HepG2 (cell line): ENCODE measurements around the gene SLC5A10. TPM values are rescaled to one million over a fixed set of nuclear protein-coding genes. Genes with fewer than 3 reads are reported as not detected.

Experiments
- CENPT ChIP-seq: sonication (generic); formaldehyde crosslinking; IDR thresholded peaks from 2 replicates; pipeline ENCODE4 v1.8.0; 2022; ENCODE audit warnings: low read depth, mild to moderate bottlenecking, moderate library complexity, missing genetic modification reagents
- CSRNP1 ChIP-seq: sonication (generic); formaldehyde crosslinking; IDR thresholded peaks from 2 replicates; pipeline ENCODE4 v1.8.1; 2023; ENCODE audit warnings: mild to moderate bottlenecking, missing genetic modification reagents
- DNMT1 ChIP-seq: sonication (generic); formaldehyde crosslinking; IDR thresholded peaks from 2 replicates; pipeline ENCODE4 v1.5.1; 2020; ENCODE audit warnings: mild to moderate bottlenecking, missing genetic modification reagents
- DR1 ChIP-seq: sonication (generic); formaldehyde crosslinking; IDR thresholded peaks from 2 replicates; pipeline ENCODE4 v1.8.0; 2021; ENCODE audit warnings: mild to moderate bottlenecking, missing genetic modification reagents, inconsistent platforms
- HMGXB4 ChIP-seq, 2 experiments: sonication (generic) in 1 of 2; formaldehyde crosslinking in 1 of 2; IDR thresholded peaks; 2 replicates each; pipeline versions ENCODE4 v1.4.0 to v1.6.1; 2018 to 2020; ENCODE audit warnings: missing genetic modification reagents in 2 of 2, borderline replicate concordance in 1 of 2, low read depth in 1 of 2, mild to moderate bottlenecking in 1 of 2, missing biosample characterization in 1 of 2
- KLF11 ChIP-seq: IDR thresholded peaks from 2 replicates; pipeline ENCODE4 v1.6.1; 2016; ENCODE audit warnings: missing compliant biosample characterization
- NR2C2 ChIP-seq: sonication (generic); formaldehyde crosslinking; IDR thresholded peaks from 2 replicates; pipeline ENCODE4 v1.4.0; 2020; ENCODE audit warnings: missing genetic modification reagents, mild to moderate bottlenecking, moderate library complexity, borderline replicate concordance
- PAX8 ChIP-seq: sonication (generic); formaldehyde crosslinking; IDR thresholded peaks from 2 replicates; pipeline ENCODE4 v1.8.0; 2022; ENCODE audit warnings: mild to moderate bottlenecking, missing genetic modification reagents, borderline replicate concordance
- RAD21 ChIP-seq: fragments of 450-650 bp; formaldehyde crosslinking; IDR thresholded peaks from 2 replicates; pipeline ENCODE4 v1.5.0; 2020; ENCODE audit warnings: mild to moderate bottlenecking
- RXRA ChIP-seq: sonication (generic); formaldehyde crosslinking; IDR thresholded peaks from 2 replicates; pipeline ENCODE4 v1.5.1; 2020; ENCODE audit warnings: missing genetic modification reagents
- RXRB ChIP-seq: IDR thresholded peaks from 2 replicates; pipeline ENCODE4 v1.6.1; 2016; ENCODE audit warnings: borderline replicate concordance, missing genetic modification reagents, missing compliant biosample characterization
- SP1 ChIP-seq, 2 experiments: fragments of 450-650 bp in 1 of 2; sonication (generic) in 1 of 2; formaldehyde crosslinking in 1 of 2; IDR thresholded peaks; 2 replicates each; pipeline versions ENCODE4 v1.4.0 to v1.6.1; 2016 to 2020; ENCODE audit warnings: missing genetic modification reagents in 1 of 2
- SRSF4 ChIP-seq: fragments of 200-400 bp; formaldehyde crosslinking; IDR thresholded peaks from one replicate; pipeline ENCODE4 v1.6.1; 2018; ENCODE audit warnings: mild to moderate bottlenecking, low read depth, low read length, moderate library complexity; ENCODE audit not compliant: poor library complexity, severe bottlenecking
- TEAD3 ChIP-seq: optimal IDR thresholded peaks from 2 replicates; pipeline ENCODE3; 2016; ENCODE audit warnings: borderline replicate concordance
- TFDP2 ChIP-seq: sonication (generic); formaldehyde crosslinking; IDR thresholded peaks from 2 replicates; pipeline ENCODE4 v1.4.0; 2020; ENCODE audit warnings: missing genetic modification reagents
- ZBTB3 ChIP-seq: sonication (generic); formaldehyde crosslinking; IDR thresholded peaks from 2 replicates; pipeline ENCODE4 v1.4.0; 2020; ENCODE audit warnings: low read depth, mild to moderate bottlenecking, moderate library complexity, missing genetic modification reagents, borderline replicate concordance
- ZBTB38 ChIP-seq: sonication (generic); formaldehyde crosslinking; IDR thresholded peaks from 2 replicates; pipeline ENCODE4 v1.5.1; 2020; ENCODE audit warnings: mild to moderate bottlenecking, missing genetic modification reagents
- ZNF230 ChIP-seq: sonication (generic); formaldehyde crosslinking; IDR thresholded peaks from 2 replicates; pipeline ENCODE4 v1.4.0; 2020; ENCODE audit warnings: mild to moderate bottlenecking, missing genetic modification reagents
- ZNF280B ChIP-seq: sonication (generic); formaldehyde crosslinking; IDR thresholded peaks from 2 replicates; pipeline ENCODE4 v1.5.0; 2020; ENCODE audit warnings: missing genetic modification reagents, mild to moderate bottlenecking, borderline replicate concordance
- ZNF446 ChIP-seq: sonication (generic); formaldehyde crosslinking; IDR thresholded peaks from 2 replicates; pipeline ENCODE4 v1.5.0; 2020; ENCODE audit warnings: mild to moderate bottlenecking, missing genetic modification reagents
- ZNF567 ChIP-seq: sonication (generic); formaldehyde crosslinking; IDR thresholded peaks from 2 replicates; pipeline ENCODE4 v1.8.1; 2023; ENCODE audit warnings: mild to moderate bottlenecking, missing genetic modification reagents, borderline replicate concordance
- ZNF766 ChIP-seq: sonication (generic); formaldehyde crosslinking; IDR thresholded peaks from 2 replicates; pipeline ENCODE4 v1.5.0; 2020; ENCODE audit warnings: missing genetic modification reagents, borderline replicate concordance
- ZSCAN9 ChIP-seq: IDR thresholded peaks from 2 replicates; pipeline ENCODE4 v1.6.1; 2016; ENCODE audit warnings: borderline replicate concordance
- polyA plus RNA-seq, 8 experiments: library from polyadenylated mRNA; depleted of rRNA in 3 of 8; stranded (reverse) in 7 of 8; unstranded in 1 of 8; fragments of >200 nt; fragmentation: Illumina TruSeq in 4 of 8; extraction: Trizol in 4 of 8; gene quantifications; 2 replicates each; pipeline versions ENCODE4 v1.2.1 to v1.2.3, GENCODE V29; 2011 to 2016; ENCODE audit warnings: low read depth in 4 of 8, missing spikeins in 1 of 8, mixed read lengths in 1 of 8; ENCODE audit not compliant: insufficient read depth in 1 of 8
- total RNA-seq, 5 experiments: library from RNA; depleted of rRNA; stranded (reverse); fragments of >200 nt; fragmentation: Illumina TruSeq; extraction: Trizol; gene quantifications; 2 replicates each; pipeline ENCODE4 v1.2.3, GENCODE V29; 2016; ENCODE audit warnings: low read depth in 1 of 5

SLC5A10 gene
- total and polyA plus RNA-seq, 2 of the 13 experiments (the other 11 are each of a cell fraction or from before 2014, with no cell fraction given): 0.05 TPM; not detected in 1

- TF ChIP-seq ZBTB38 (no peak), RXRA (CRISPR knock-in tag) (peak; percentile 62), ZNF230 (CRISPR knock-in tag) (no peak), SP1 (IDR thresholded peaks at IDR 0.05) (no peak), SP1 (CRISPR knock-in tag; IDR thresholded peaks at IDR 0.05) (no peak), ZSCAN9 (CRISPR knock-in tag) (no peak), ZNF446 (CRISPR knock-in tag) (no peak), HMGXB4 (CRISPR knock-in tag; IDR thresholded peaks at IDR 0.05; ENCODE audit: borderline replicate concordance in 1 of 2, low read depth in 1 of 2) (peak in 1 of 2 experiments; percentile 56; a peak in 1 of 4 replicates), ZNF766 (CRISPR knock-in tag) (no peak), RAD21 (CRISPR knock-in tag) (peak; percentile 71), DR1 (no peak), ZBTB3 (CRISPR knock-in tag) (no peak), KLF11 (CRISPR knock-in tag) (no peak), ZNF567 (CRISPR knock-in tag) (no peak), SRSF4 (no peak), DNMT1 (CRISPR knock-in tag) (0 out of 2 replicates have a peak, but pooled peaks have one; percentile 20), ZNF280B (CRISPR knock-in tag) (0 out of 2 replicates have a peak, but pooled peaks have one; percentile 73), NR2C2 (no peak), TEAD3 (peak; percentile 59), PAX8 (CRISPR knock-in tag) (no peak), TFDP2 (CRISPR knock-in tag) (no peak), RXRB (CRISPR knock-in tag) (peak; percentile 44), CENPT (CRISPR knock-in tag) (no peak), CSRNP1 (CRISPR knock-in tag) (no peak)
Measured at GRCh38 chr17:18951941-18952842, at the start of gene SLC5A10 (continued).
